IPS DF 6.9 (cell line): Measurements from ENCODE around the gene NRP2.

Experiments
- DNase-seq: peaks from one replicate; pipeline ENCODE4 v3.0.0-alpha.2; 2013; ENCODE audit warnings: low read depth, low spot score
- H3K27ac ChIP-seq: one replicate; pipeline ENCODE4 v1.5.1; 2013; ENCODE audit warnings: low read length, control low read depth
- H3K27me3 ChIP-seq: 2 replicates; pipeline ENCODE4 v1.6.1; 2013; ENCODE audit warnings: mild to moderate bottlenecking, low read length; ENCODE audit not compliant: control insufficient read depth, insufficient read depth
- H3K36me3 ChIP-seq: 2 replicates; pipeline ENCODE4 v1.6.1; 2013; ENCODE audit warnings: low read length; ENCODE audit not compliant: control insufficient read depth, insufficient read depth
- H3K4me1 ChIP-seq: 2 replicates; pipeline ENCODE4 v1.6.1; 2013; ENCODE audit warnings: low read length; ENCODE audit not compliant: control insufficient read depth, insufficient read depth
- H3K4me3 ChIP-seq: 2 replicates; pipeline ENCODE4 v1.5.1; 2013; ENCODE audit warnings: mild to moderate bottlenecking, low read length
- H3K9me3 ChIP-seq: 2 replicates; pipeline ENCODE4 v1.6.1; 2013; ENCODE audit warnings: low read length, inconsistent platforms; ENCODE audit not compliant: control insufficient read depth, insufficient read depth
- WGBS: extraction: QIAGEN DNeasy Blood & Tissue Kit; methylation state at CpG from one replicate; pipeline ENCODE4 v1.1.7; 2013; ENCODE audit warnings: mixed read lengths, missing lambda C conversion rate; ENCODE audit not compliant: insufficient read length, insufficient coverage; 5-methylcytosine and 5-hydroxymethylcytosine counted together

The NRP2 gene

GRCh38 chr2:205688417-205689200, 6.3 kb downstream of the NRP2 start:
- no peak overlapping the region for H3K4me3 ChIP-seq
- no peaks in the 10 kb centered on the region for H3K9me3 ChIP-seq
- no CpG with 5 or more reads among the region's 4 CpGs for WGBS
- peaks cover 8% of the 10 kb centered on the region for H3K4me1 ChIP-seq
- H3K27me3 ChIP-seq: peaks cover 14% of the 10 kb centered on the region; the same call in 1 of the 2 replicates
- no peak for DNase-seq
- no peak overlapping the region for H3K27ac ChIP-seq
- no peaks in the 10 kb centered on the region for H3K36me3 ChIP-seq

DNA sequence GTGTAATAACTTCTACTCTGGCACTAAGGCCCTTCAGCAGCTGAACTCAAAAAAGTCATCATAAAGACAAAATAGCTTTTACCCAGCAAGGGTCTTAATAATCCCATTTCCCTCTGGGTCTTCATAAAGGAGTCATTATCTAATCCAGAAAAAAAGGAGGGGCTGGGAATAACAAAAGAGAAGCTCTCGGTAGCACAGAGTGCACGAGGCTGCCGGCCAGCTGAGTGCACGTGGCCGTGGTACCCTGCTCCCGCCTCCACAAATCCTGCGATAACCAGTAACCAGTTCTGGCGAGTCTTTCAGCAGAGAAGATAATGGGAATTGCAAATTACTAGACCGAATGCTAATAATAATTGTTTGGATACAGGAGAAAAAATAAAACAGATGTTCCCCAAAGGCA, 7.5 kb downstream of the NRP2 start:
- no CpG with 5 or more reads among the region's 9 CpGs for WGBS
- no peak for DNase-seq
- peaks cover 6% of the 10 kb centered on the region for H3K4me1 ChIP-seq
- peaks cover 1% of the 10 kb centered on the region; the same call in 1 of the 2 replicates for H3K27me3 ChIP-seq
- H3K4me3 ChIP-seq: no peak overlapping the region
- H3K27ac ChIP-seq: no peak overlapping the region
- H3K36me3 ChIP-seq: no peaks in the 10 kb centered on the region
- H3K9me3 ChIP-seq: no peaks in the 10 kb centered on the region

DNA sequence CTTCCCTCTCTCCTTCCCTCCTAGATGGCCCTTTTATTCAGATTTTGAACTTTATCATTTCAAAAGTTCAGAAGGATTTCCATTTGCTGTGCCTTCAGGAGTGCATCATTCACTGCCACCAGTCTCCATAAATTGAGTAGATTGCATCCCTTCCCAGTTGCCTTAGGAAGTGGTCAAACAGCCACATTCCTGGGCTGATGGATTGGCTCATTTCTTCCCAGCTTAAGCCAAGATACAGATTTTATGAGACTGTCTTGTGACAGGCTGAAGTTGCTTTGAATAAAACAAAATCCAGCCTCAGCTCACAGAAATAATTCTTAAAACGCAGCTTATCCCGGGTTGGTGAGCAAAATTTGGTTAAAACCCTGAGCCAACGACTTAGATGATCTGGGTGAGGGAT, 9.8 kb downstream of the NRP2 start:
- Histone ChIP-seq H3K27me3 (no peaks in the 10 kb centered on the region), H3K4me3 (no peak overlapping the region), H3K4me1 (peaks cover 10% of the 10 kb centered on the region), H3K27ac (no peak overlapping the region), H3K36me3 (no peaks in the 10 kb centered on the region), H3K9me3 (no peaks in the 10 kb centered on the region)
- no CpG with 5 or more reads among the region's 3 CpGs for WGBS
- DNase-seq: no peak

DNA sequence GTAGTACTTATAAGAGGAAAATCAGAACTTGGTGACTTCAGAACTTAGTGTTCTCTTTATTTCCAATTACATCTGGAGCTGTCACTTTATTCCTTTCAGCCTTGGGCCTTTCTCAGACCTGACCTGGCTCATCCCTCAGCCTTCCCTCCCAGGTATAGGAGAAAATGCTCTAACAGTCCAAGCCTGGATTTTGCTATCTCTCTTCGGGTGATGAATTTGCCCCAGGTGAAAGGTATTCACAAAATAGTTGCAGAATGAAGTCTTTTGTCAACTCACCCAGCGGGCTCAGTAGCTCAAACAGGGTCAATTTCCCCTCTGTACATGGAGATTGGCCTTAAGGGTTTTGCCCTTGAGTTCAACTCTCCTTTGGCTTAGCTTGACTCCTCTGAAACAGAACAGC, 12.0 kb downstream of the NRP2 start:
- H3K27ac ChIP-seq: no peak overlapping the region

DNA sequence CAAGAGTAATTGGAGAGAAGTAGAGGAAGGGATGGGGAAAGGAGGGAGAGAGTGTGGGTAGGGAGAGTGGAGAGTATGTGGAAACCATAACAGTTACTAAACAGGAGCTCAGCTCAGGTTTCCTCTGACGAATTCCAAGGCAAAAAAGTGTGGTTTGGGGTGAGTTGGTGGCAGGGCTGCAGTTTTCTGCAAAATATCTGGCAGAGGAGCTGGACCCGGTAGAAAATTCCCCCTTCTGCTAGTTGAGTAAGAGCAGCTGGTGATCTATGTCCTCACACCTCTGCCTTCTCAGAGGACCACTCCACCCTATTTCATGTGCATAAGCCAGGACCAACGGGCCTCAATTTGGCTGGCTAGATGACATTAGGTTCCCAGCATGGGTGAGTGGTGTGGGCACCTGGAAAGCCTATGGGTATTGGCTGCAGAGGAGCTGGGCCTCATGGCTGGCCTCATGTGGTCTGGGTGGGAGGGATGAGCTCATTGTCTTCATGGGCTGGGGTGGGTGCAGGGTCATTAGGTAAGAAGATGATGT, 13.2 kb downstream of the NRP2 start:
- no peak for DNase-seq
- Histone ChIP-seq H3K4me3 (no peak overlapping the region), H3K27me3 (no peaks in the 10 kb centered on the region), H3K4me1 (peaks cover 13% of the 10 kb centered on the region), H3K27ac (no peak overlapping the region), H3K9me3 (no peaks in the 10 kb centered on the region), H3K36me3 (peaks cover 3% of the 10 kb centered on the region; the same call in 1 of the 2 replicates)
- no CpG with 5 or more reads among the region's 3 CpGs for WGBS

More for the DNA sequence above, 12.0 kb downstream of the NRP2 start:
- no peak for DNase-seq
- Histone ChIP-seq H3K9me3 (no peaks in the 10 kb centered on the region), H3K4me1 (peaks cover 10% of the 10 kb centered on the region), H3K27me3 (no peaks in the 10 kb centered on the region), H3K4me3 (no peak overlapping the region), H3K36me3 (peaks cover 3% of the 10 kb centered on the region; the same call in 1 of the 2 replicates)
- no CpG with 5 or more reads among the region's 2 CpGs for WGBS

DNA sequence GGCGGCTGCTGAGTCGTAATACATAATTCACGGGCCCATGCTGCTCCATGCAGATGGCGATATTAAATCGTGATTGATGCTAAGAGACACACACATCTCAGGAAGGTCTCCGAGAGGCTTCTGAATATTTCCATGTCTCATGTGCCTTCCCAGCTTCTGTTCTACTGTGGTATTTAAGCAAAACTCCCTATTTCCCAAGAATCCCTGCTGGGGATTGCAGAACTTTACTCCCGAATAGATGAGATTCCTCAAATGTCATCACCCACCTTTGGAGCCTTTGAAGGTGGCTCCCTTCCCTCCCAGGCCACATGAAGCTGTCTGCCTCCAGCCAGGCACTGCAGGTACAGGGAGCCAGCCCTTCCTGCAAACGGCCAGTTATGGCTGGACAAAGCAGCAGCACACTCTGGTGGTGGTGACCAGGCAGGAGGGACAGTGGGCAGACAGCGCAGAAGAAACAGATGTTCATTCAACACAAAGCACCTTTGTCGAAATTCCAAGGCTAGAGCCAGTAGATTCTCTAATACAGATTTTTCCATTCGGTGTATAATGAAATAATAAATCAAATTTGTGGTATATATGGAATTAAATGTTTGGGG, 14.1 kb downstream of the NRP2 start:
- no peaks in the 10 kb centered on the region for H3K9me3 ChIP-seq
- H3K27ac ChIP-seq: no peak overlapping the region
- H3K4me1 ChIP-seq: peaks cover 13% of the 10 kb centered on the region
- H3K36me3 ChIP-seq: peaks cover 3% of the 10 kb centered on the region; the same call in 1 of the 2 replicates
- no peak overlapping the region for H3K4me3 ChIP-seq
- WGBS: 100% methylated on average over 1 of the region's 11 CpGs
- no peak for DNase-seq
- H3K27me3 ChIP-seq: no peaks in the 10 kb centered on the region

- Histone ChIP-seq H3K4me1 (peaks cover 13% of the 10 kb centered on the region), H3K27ac (no peak overlapping the region)
These were observed 14.7 kb downstream of the NRP2 start for GRCh38 chr2:205696927-205697441.

GRCh38 chr2:205698286-205699268, 16.3 kb downstream of the NRP2 start:
- no CpG with 5 or more reads among the region's 7 CpGs for WGBS
- no peak overlapping the region for H3K27ac ChIP-seq
- no peak overlapping the region for H3K4me3 ChIP-seq
- DNase-seq: no peak
- peaks cover 3% of the 10 kb centered on the region; the same call in 1 of the 2 replicates for H3K36me3 ChIP-seq
- H3K4me1 ChIP-seq: peaks cover 13% of the 10 kb centered on the region
- H3K9me3 ChIP-seq: no peaks in the 10 kb centered on the region
- no peaks in the 10 kb centered on the region for H3K27me3 ChIP-seq

More at GRCh38 chr2:205696927-205697441, 14.7 kb downstream of the NRP2 start:
- WGBS: no CpG with 5 or more reads among the region's 5 CpGs
- Histone ChIP-seq H3K4me3 (no peak overlapping the region), H3K27me3 (no peaks in the 10 kb centered on the region), H3K36me3 (peaks cover 3% of the 10 kb centered on the region; the same call in 1 of the 2 replicates), H3K9me3 (no peaks in the 10 kb centered on the region)
- DNase-seq: no peak

GRCh38 chr2:205699515-205700289, 17.4 kb downstream of the NRP2 start:
- no peaks in the 10 kb centered on the region for H3K27me3 ChIP-seq
- peaks cover 14% of the 10 kb centered on the region for H3K4me1 ChIP-seq
- no peak overlapping the region for H3K27ac ChIP-seq
- H3K9me3 ChIP-seq: no peaks in the 10 kb centered on the region
- H3K4me3 ChIP-seq: no peak overlapping the region
- WGBS: no CpG with 5 or more reads among the region's 4 CpGs
- no peak for DNase-seq
- H3K36me3 ChIP-seq: peaks cover 3% of the 10 kb centered on the region; the same call in 1 of the 2 replicates
